ENCODE measurements around the gene DENND1A.
"Not testable (repeated sequence)": the region's sequence is repeated elsewhere in the genome, so short reads cannot be mapped to it uniquely, and the experiment has no call there.

DENND1A gene

GRCh38 chr9:123922431-123922830 lies 7.5 kb downstream of the DENND1A start:
- no peak for DNase-seq

- DNase-seq: no peak
These were observed 15.3 kb downstream of the DENND1A start for GRCh38 chr9:123914517-123915196.

- no peak for DNase-seq
These were observed 17.6 kb downstream of the DENND1A start for GRCh38 chr9:123912167-123912897.

DNA sequence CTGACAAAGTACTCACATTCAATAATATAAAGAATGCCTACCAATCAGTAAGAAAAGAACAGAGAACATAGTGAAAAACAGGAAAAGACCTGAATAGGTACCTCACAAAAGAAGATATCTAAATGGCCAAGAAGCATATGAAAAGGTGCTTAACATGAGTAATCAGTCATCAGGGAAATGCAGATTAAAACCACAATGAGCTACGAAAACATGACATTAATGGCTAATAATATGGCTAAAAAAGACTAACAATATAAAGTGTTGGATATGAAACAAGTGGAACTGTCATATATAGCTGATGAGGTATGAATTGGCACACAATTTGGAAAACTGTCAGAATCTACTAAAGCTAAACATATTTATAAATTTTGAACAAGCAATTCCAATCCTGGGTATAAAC lies 18.9 kb downstream of the DENND1A start:
- DNase-seq: no peak

GRCh38 chr9:123909192-123909591 lies 20.7 kb downstream of the DENND1A start:
- not testable (repeated sequence) for DNase-seq

DNA sequence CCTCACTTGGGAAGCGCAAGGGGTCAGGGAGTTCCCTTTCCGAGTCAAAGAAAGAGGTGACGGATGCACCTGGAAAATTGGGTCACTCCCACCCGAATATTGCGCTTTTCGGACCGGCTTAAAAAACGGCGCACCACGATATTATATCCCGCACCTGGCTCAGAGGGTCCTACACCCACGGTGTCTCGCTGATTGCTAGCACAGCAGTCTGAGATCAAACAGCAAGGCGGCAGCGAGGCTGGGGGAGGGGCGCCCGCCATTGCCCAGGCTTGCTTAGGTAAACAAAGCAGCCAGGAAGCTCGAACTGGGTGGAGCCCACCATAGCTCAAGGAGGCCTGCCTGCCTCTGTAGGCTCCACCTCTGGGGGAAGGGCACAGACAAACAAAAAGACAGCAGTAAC lies 26.4 kb downstream of the DENND1A start:
- DNase-seq: not testable (repeated sequence)

GRCh38 chr9:123894822-123895221 lies 35.1 kb downstream of the DENND1A start:
- no peak for DNase-seq

GRCh38 chr9:123893831-123894460 lies 36.0 kb downstream of the DENND1A start:
- no peak for DNase-seq

GRCh38 chr9:123893115-123893514 lies 36.8 kb downstream of the DENND1A start:
- no peak for DNase-seq

DNA sequence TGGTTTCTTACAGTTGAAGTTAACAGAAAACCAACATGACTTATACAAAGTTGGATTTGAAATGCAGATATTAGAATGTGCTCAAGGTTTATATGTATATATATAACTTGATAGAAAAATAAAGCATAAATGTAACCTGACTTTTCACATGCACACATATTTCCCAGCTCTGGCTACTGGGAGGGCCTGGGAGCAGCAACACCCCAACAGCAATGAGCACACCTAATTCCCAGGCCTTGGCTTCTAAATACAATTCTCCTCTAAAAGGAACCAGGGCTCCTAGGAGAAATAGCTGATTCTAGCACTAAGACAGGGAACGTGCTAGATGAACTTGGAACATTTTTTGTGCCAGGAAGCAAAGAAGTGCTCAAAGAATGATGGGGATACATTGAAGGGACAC lies 42.1 kb downstream of the DENND1A start:
- no peak for DNase-seq

DNA sequence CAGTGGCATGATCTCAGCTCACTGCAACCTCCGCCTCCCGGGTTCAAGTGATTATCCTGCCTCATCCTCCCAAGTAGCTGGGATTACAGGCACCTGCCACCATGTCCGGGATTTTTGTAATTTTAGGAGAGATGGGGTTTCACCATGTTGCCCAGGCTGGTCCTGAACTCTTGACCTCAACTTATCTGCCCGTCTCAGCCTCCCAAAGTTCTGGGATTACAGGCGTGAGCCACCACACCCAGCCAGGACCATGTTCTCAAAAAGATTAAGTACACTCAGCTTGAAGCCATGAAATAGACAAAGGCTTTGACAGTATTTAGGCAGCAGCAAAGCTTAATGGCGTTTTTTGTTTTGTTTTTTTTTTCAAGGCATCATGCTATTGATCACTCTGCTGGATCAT lies 44.1 kb downstream of the DENND1A start:
- not testable (repeated sequence) for DNase-seq

DNA sequence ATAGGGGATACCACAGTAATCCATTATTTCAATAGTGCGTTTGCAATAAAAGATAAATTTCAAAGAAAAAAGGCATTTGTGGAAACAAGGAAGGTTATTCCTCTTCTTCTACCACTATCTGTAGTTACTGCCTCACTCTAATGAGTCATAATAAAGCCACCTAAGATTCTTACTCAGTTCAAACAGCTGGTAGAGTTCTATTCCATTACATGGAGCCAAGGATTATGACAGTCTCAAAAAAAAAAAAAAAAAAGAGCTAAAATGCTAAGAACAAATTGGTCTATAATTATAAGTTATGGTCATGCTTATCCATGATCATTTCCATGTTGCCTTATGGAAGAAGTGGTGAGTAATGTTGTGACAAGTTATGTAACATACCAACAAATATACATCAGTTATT lies 46.3 kb downstream of the DENND1A start:
- no peak for DNase-seq

DNA sequence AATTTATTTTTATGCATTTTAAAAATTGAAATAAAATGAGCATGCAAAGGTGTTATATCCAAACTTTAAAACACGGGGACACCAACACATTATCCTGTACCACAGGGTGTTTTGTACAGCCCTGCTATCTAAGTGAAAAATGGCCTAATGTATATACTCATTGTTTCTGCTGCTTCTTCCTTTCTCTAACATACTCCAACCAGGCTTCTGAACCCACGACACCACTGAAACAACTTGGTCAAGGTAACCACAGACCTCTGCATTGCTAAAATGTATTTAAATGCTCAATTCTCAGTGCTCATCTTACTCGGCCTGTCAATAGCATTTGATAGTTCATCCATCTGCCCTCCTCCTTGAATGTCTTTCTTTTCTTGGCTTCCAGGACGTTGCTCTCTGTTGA lies 48.3 kb downstream of the DENND1A start:
- DNase-seq: no peak

DNA sequence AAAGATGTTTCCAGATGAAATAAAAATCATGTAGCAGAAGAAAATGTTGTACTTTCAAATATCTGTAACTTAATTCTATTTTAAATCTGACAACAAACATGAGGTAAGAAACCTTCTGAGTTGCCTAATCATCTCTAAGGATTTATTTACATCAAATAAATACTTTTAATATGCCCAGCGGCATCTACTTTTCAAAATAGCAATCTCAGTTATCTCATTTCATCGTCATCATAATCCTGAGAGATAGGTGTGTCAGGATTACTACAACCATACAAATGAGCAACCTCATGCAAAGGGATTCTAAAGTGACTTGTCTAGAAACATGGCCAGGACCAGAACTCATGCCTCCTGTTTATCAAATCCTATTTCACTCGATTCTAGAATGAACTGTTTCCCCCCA lies 49.5 kb downstream of the DENND1A start:
- DNase-seq: no peak

DNA sequence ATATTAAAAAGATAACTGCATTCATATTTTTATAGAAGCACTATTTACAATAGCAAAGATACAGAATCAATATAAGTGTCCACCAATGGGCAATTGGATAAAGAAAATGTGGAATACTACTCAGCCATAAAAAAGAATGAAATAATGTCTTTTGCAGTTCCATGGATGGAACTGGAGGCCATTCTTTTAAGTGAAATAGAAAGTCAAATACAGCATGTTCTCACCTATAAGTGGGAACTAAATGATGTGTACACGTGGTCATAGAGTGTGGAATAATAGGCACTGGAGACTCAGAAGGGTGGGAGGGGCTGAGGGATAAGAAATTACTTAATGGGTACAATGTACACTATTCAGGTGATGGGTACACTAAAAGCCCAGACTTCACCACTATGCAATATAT lies 53.2 kb downstream of the DENND1A start:
- DNase-seq: no peak

GRCh38 chr9:123872710-123873109 lies 57.2 kb downstream of the DENND1A start:
- DNase-seq: no peak

DNA sequence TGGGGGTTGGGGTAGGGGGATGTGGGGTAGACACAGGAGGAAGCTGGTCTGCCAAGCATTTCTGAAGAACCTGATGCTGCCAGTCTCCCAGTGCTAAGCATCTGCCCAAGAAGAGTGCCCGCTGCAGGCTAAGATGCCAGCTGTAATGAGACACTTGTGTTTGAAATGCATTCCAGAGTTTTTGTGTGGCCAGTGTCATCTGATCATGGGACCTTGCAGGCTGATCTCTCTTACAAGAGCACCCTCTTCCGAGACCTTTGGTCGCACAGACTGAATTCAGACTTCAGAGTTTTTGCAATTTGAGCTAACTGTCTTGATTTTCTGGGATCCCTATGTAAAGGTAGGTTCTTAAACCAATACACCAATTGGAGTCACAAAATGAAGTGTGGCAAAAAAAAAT lies 58.1 kb downstream of the DENND1A start:
- no peak for DNase-seq

- DNase-seq: no peak
These were observed 61.9 kb downstream of the DENND1A start for GRCh38 chr9:123868002-123868401.

DNA sequence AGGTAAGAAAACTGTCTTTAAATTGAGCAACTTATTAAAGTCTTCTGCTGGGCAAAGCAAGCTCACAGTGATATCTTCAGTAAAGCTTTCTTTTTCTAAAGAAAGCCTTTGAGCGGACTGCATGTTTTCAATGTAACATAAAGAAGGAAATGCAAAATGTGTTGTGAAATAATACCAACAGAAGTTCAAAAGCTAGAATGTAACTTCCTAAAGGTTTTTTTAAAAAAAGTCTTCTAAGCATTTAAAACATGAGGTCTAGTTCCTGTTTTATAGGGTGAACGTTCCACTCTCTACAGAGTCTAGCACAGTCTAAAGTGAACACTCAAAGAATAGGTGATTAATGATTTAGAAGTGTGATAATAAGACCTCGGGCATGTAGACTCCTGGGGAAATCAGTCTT lies 62.9 kb downstream of the DENND1A start:
- DNase-seq: no peak

- no peak for DNase-seq
These were observed 63.4 kb downstream of the DENND1A start for GRCh38 chr9:123866497-123866896.

DNA sequence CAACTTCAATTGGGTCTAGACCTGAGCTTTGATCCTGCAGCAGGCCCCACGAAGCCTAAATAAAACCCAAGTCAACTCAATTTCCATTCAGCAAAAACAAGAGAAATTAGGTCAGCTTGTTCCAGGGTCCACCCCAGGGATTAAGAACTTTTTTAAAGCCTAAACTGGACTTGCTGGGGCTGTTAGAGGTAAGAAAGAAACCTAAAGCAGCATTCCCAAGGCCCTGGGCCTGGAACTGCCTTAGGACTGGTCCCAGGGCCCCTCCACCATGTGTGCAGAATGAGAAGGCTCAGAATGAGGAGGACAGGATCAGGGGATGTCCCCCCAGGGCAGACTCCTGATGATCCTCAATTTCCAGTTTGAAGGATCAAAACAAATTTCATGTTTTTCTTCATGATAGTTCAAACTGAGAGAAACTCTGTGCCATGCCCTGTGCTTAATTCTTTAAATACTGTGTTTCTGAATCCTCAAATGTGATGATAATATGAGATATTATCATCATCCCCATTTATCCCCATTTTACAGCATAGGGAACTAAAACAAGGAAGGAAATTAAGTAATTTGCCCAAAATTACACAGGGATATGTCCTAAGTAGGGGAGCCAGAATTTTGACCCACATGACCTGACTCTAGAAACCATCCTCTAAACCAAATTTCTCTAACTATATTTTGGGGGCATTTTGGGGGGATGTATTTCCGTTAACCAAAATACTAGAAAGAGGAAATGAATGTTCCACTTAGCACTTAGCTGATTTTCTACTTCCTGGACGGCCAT lies 64.5 kb downstream of the DENND1A start:
- no peak for DNase-seq

DNA sequence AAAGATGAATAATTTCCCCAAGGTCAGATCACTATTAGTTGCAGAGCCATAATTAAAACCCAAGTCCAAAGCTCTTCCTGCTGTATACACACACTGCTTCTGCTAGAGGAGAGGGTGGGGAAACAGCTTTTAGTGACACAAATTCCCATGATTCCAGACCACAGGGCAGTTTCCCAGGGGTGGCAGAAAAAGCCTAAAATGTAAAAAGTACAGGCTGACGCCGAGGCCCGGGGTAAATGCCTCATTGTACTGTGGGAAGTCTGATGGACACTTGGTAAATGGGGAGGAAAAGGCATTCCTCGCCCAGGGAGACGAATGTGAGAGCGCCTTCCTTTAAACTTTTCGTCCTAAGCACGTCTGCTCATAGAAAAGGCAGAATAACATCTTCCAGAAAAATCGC lies 65.7 kb downstream of the DENND1A start:
- DNase-seq: no peak

DNA sequence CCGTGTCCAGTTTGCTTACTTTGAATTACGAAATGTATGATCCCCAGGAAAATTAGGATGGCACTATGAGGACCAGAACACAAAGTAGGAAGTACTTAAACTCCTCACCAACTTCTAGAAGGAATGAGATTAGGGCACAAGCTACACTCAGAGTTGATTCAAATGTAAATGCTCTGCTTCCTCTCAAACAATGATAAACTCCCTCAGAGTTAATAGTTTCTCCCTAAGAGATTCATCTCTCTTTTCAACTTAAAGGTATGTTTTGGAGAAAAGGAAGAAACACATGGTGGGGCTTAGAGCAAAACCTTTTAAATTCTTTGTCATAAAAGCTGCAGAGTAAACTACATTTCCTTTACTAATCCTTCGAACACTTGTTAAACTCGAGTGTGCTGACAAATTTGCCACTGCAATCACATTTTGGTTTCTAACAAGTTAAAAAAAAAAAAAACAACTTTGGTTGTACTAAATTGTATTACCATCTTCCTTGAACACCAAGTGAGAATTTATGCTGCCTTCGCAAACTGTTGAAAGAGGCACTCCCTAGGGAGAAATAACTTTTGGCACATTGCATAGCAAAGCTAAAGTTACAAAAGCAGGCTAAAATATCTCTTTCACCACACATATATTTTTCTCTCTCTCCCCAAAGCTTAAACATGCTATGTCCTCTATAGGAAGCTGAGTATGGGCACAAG lies 66.6 kb downstream of the DENND1A start:
- DNase-seq: no peak

Measured in stimulated activated naive CD4-positive, alpha-beta T cell treated with Interleukin-2 at 50 U/mL for 16 hours (primary cell).